GM18861 (cell line): Measurements from ENCODE around the gene AJAP1.

Experiments
- ATAC-seq: cut with Tn5 transposase; IDR thresholded peaks from one replicate; pipeline ENCODE4 v1.9.1; 2021; ENCODE audit not compliant: unreplicated experiment

Gene AJAP1

GRCh38 chr1:4628992-4629391 is 25.4 kb upstream of the AJAP1 start:
- ATAC-seq = no peak

- ATAC-seq = no peak
Measured at GRCh38 chr1:4630561-4630960, 23.8 kb upstream of the AJAP1 start.

GRCh38 chr1:4631321-4631720 is 23.1 kb upstream of the AJAP1 start:
- no peak for ATAC-seq

- ATAC-seq = no peak
Measured at GRCh38 chr1:4633346-4633745, 21.1 kb upstream of the AJAP1 start.

GRCh38 chr1:4634156-4634792 is 20.1 kb upstream of the AJAP1 start:
- no peak for ATAC-seq

- no peak for ATAC-seq
Measured at GRCh38 chr1:4634793-4635406, 19.5 kb upstream of the AJAP1 start.

GRCh38 chr1:4636186-4636585 is 18.2 kb upstream of the AJAP1 start:
- no peak for ATAC-seq

- ATAC-seq = no peak
Measured at GRCh38 chr1:4636644-4637380, 17.6 kb upstream of the AJAP1 start.

GRCh38 chr1:4637616-4638344 is 16.6 kb upstream of the AJAP1 start:
- ATAC-seq = no peak

GRCh38 chr1:4638345-4638729 is 16.1 kb upstream of the AJAP1 start:
- no peak for ATAC-seq

- no peak for ATAC-seq
Measured at GRCh38 chr1:4640931-4641330, 13.5 kb upstream of the AJAP1 start.

- ATAC-seq = no peak
Measured at GRCh38 chr1:4647391-4647790, 7.0 kb upstream of the AJAP1 start.

GRCh38 chr1:4648657-4649056 is 5.8 kb upstream of the AJAP1 start:
- ATAC-seq = no peak

GRCh38 chr1:4650481-4650880 is 3.9 kb upstream of the AJAP1 start:
- ATAC-seq = no peak

- ATAC-seq = no peak
Measured at GRCh38 chr1:4650981-4651380, 3.4 kb upstream of the AJAP1 start.

- ATAC-seq = no peak
Measured at GRCh38 chr1:4652631-4653327, 1.6 kb upstream of the AJAP1 start.

GRCh38 chr1:4653328-4653660 is 1.1 kb upstream of the AJAP1 start:
- ATAC-seq = no peak

- no peak for ATAC-seq
Measured at GRCh38 chr1:4654764-4655673, 610 bp downstream of the AJAP1 start.

GRCh38 chr1:4655674-4656532 is 1.5 kb downstream of the AJAP1 start:
- no peak for ATAC-seq
